Activated T-cell treated with anti-CD3 and anti-CD28 coated beads, Interleukin-2, amount 50 U/mL, for 1 hour (primary cell): Measurements from ENCODE around the gene KRT71.
"Not testable (repeated sequence)": the region's sequence is repeated elsewhere in the genome, so short reads cannot be mapped to it uniquely, and the experiment has no call there.

Experiments used
- DNase-seq: peaks from one replicate; pipeline ENCODE4 v3.0.0-alpha.2; 2020

KRT71 gene

DNA sequence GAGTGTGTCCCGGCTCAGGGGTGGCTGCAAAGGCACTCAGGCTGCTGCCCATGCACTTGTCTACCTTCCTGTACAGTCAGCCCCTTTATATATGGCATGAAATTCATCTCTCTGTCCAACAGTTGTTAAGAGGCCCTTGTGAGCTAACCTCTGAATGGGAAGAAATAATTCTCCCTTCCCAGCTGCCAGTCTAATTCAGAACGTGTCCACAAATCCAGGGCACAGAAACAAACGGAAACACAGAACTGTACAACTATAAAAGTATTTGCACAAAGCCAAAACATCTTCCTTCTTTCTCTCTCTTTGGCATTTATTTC is 33.6 kb downstream of the KRT71 start:
- DNase-seq = no peak

DNA sequence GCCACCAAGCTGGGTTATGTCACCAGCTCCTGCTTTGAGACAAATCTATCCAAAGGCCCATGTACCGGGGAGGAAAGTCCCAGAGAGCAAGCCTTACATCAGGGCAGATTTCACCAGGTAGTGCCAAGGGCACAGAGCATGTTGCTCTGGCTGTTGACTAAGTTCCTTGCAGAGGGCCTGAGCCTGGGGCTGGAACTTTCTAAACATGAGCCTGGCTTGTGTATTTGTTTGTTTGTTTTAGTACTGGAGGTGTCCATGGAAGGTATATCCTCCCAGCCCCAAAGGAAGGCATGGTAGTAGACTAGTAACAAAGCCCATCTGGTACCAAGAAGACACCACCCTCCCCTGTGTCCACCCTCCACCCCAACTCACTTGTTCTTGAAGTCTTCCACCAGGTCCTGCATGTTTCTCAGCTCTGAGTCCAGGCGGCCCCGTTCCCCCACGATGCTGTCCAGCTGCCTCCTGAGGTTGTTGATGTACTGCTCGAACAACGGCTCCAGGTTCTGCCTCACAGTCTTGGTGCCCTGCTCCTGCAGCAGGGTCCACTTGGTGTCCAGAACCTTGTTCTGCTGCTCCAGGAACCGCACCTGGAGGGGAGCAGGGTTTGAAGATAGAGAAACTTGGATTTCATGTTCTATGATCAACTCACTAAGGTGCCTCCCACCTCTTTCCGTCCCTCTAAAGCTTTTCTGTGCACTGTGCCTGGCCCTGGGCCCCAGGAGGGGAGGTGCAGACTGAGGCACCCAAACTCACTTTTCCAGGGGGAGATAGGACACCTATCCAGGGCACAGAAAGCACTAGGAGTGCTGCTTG is 34.2 kb downstream of the KRT71 start:
- no peak for DNase-seq

DNA sequence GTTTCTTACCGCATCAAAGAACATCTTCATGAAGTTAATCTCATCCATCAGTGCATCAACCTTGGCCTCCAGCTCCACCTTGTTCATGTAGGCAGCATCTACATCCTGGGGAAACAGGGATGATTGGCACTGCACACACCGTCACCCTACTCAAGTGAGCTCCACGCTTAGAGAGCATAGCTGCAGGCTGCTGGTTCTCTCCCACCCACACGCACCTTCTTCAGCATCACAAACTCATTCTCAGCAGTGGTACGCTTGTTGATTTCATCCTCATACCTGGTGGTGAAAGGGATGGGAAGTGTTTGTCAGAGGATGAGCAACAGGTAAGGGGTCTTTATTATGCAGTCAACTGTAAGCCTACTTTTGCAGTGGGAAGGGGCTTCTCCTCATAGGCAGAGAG is 35.1 kb downstream of the KRT71 start:
- DNase-seq = no peak

DNA sequence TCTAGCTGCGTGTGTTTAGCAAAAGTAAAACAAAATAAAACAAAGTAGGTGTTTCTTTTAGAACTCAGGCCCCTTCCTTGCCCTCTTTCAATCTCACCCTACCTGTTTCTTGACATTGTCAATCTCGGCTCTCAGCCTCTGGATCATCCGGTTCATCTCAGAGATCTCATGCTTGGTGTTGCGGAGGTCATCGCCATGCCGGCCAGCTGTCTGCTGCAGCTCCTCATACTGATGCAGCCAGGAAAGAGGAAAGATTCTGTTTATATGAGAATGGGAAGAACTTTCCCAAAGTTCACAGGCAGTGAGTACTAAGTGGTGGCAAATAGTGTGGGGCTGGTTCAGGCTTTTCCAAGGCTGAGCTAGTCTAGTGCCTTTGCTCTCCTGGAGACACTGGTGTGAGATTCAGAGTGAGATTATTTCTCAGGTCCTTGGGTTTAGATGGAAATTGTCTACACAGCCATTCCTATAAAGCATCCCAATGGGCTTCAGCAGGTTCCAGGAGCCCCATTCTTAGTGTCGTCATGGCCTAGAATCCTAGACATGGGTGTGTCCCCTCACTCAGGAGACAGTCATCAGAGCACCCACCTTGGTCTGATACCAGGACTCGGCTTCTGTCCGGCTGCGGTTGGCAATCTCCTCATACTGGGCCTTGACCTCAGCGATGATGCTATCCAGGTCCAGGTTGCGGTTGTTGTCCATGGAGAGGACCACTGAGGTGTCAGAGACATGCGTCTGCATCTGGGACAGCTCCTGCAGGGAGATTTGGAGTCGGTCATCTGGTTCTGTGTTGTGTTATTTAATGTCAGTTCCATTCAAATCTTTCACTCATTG is 35.7 kb downstream of the KRT71 start:
- no peak for DNase-seq

DNA sequence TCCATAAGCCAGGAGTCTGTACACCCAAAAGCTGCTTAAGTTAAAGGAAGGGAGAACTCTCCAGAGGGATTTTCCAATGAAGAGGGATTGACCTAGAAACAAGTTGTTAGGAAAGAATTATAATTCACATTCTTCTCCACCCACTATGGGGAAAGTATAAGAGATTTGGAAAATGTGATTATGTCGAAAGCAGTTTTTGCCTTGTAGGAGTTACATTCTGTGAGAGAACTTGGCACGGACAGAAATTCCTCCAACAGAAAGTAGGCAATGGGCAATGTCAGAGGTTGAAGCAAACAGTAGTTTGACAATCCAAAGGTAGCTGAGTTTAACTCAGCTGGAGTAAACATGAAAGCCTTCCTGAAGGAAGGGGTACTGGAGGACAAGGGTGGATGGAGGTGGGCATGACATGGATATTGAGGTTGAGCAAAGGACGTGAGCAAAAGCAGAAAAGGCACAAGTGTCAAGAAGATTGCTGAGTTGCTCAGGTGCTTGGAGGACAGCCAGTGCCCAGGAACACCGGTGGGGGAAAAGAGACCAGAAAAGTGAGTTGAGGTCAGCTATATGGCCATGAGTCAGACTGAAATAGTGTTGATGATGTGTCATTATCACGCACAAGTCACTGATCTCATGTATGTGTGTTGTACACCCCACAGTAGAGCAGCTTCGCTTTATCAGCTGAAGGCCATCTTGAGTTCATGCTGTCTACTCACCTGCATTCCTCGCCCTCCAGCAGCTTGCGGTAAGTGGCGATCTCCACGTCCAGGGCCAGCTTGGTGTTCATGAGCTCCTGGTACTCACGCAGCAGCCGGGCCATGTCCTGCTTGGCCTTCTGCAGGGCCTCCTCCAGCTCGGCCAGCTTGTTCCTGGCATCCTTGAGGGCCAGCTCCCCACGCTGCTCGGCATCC is 36.8 kb downstream of the KRT71 start:
- no peak for DNase-seq

DNA sequence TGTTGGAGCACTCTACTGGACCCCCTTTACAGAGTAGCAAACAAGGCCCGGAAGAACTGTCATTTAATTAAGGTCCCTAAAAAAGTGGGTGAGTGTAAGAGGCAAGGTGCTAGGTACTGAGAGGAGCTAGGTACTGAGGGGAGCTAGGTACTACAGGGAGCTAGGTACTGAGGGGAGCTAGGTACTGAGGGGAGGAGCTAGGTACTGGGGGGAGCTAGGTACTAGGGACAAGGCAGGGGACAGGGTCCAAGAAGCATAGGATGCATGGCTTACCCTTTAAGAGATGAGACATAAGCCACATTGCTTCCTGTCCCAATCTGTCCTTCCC is 37.7 kb downstream of the KRT71 start:
- DNase-seq = no peak

DNA sequence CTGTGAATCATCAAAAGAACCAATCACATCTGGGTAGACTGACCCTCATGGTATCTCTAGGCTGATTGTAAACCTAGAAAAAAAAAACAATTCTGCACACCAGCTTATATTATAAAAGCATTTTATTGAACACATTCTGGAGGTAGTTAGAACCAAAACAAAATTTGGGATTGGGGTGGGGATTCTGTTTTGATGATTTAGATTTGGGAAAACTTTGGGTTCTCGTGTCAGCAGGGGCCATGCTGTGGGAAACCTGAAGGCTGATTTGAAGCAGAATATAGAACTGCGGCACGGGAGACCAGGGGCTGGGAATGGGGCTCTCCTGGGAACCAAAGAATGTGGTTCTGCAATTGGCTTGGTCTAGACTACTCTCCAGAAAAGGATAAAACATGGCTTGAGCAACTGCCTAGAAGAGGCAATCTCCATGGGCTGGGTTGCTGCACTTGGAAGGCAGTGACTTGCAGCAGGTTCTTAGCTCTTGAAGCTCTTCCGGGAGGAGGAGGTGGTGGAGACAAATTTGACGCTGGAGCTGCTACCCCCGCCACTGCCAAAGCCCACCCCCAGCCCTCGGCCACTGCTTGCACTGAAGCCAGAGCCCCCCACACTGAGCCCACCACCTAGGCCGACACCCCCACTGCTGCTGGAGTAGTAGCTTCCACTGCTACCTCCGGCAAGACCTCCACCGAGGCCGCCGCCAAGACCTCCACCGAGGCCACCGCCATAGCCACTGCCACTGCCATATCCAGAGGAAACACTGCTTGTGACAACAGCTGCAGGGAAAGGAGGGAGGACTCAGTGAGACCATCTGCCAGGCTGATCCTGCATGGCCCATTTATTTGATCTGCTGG is 38.2 kb downstream of the KRT71 start:
- DNase-seq = no peak

DNA sequence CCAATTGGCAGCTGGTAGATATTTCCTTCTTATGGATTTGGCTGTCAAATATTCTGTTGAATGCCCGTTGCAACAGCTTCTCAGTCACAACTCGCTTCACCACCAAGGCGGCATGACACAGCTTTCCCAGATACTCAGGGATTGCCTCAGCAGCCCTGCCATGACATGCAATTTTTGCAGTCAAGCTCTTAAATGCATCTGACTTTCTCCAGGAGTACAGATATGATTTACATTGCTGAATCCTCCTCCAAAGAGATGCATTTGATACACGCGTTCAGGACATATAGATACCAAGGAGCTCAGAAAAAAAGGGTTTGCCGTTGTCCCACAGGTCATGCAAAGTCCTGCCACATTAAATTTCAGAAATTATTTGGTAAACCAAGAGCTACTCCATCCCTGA is 39.2 kb downstream of the KRT71 start:
- DNase-seq = no peak

DNA sequence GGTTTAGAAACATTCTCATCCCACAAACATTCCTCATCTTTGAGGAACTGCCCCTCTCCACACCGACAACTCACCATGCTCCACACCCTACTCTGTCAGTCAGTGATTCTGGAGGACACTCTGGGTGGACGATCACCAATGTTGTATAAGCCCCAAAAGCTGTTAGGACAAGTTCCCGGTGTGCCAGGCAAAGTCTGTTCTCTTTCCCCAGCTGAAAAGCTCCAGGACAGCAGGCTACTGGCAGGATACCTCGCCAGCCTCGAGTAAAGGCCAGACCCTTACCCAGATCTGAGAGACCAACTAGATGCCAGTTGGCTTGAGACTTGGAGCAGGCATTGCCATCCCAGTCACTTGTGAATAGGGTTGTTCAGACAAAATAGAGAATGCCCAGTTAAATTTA is 44.7 kb downstream of the KRT71 start:
- no peak for DNase-seq

DNA sequence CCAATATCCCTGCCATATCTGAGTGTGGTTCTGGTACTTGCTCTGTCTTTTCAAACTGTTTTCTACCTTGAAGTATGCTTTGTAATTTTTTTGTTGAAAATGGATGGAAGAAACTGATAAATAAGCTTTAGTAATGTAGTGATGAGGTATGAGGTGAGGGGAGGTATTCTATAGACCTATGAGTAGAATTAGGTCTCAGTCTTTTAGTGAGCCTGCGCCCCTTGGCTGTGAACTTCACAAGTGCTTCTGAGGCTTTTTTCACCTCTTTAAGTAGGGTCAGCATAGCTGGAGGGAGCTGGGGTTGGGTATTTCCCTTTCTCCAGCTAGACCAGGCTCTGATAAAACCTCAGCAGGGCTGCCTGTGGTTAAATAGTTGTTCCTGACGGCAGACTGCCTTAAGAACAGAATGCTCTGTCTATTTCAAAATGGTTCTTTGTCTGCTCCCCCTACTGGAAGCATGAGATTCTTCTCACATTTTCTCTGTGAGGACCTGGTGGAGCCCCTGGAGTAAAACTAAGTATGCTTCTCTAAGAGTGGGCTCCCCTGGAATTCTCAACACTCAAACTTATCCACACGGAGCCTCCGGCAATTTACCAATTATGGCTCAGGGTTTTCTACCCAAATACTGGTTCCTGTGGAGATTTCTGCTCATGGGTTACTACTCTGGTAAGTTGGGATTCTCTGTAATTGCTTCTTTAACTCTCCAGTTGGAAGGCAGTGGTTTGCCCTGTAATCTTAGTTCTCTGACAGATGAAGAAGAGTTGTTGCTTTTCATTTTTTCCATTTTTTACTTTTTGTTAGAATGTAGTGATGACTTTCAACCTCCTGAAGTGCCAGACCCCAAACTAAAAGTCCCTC is 45.9 kb downstream of the KRT71 start:
- DNase-seq = no peak

DNA sequence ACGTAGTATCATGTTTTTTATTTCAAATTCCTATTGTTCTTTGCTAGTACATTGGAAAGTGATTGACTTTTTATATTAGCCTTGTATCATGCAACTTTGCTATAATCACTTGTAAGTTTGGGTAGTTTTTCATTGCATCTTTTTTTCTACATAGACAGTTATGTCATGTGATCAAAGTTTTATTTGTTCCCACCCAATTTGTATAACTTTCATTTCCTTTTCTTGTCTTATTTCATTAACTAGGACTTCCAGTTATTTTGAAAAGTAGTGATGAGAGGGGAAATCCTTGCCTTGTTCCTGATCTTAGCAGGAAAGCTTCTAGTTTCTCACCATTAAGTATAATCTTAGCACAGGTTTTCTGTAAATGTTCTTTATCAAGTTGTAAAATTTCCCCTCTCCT is 50.1 kb downstream of the KRT71 start:
- DNase-seq = no peak

DNA sequence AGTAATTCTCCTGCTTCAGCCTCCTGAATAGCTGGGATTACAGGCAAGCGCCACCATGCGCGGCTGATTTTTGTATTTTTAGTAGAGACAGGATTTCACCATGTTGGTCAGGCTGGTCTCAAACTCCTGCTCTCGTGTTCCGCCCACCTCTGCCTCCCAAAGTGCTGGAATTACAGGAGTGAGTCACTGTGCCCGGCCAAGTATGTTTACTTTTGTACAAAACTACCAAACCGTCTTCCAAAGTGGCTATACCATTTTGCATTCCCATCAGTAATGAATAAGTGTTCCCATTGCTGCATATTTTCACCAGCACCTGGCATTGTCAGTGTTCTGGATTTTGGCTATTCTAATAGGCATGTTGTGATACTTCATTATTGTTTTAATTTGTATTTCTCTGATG is 51.5 kb downstream of the KRT71 start:
- no peak for DNase-seq

DNA sequence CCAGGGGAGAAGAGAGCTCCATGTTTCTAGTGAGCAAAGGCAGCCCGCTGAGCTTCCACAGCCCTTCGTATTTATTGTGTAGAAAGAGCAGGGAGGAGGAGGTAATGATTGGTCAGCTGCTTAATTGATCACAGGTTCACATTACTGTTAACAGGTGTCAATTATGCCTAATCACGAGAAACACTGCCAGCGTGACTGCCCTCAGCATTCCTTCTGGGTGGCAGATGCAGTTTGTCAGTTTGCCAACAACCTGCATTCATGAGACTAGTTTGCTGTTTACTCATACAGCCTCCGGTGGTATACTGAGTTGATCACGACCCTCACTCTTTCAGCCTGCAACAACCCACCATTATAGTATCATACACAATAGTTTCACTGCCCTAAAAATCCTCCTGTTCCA is 52.4 kb downstream of the KRT71 start:
- not testable (repeated sequence) for DNase-seq

DNA sequence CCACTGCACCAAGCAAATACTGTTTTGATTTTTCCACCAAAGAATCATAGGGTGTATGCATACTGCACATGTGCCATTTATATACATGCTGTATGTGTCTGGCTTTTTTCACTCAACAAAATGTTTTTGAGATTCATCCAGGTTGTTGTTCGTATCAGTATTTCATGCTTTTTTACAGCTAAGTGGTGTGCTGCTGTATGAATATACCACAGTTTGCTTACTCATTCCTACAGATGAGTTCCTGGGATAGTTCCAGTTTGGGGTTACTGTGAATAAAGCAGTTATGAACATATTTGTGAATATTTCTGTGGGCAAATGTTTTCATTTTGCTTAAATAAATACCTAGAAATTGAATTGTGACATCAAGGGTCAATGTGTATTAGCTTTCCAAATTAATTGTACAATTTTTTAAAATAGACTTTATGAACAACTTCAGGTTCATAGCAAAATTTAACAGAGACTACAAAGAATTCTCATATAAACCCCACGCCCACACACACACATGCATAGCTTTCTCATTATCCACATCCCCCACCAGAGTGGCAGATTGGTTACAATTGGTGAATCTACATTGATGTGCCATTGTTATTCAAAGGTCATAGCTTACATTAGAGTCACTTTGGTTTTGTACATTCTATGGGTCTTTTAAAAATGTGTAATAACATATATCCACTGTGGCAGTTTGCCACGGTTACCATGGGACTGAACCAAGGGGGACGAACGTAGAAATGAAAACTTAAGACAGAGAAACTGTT is 53.0 kb downstream of the KRT71 start:
- no peak for DNase-seq

DNA sequence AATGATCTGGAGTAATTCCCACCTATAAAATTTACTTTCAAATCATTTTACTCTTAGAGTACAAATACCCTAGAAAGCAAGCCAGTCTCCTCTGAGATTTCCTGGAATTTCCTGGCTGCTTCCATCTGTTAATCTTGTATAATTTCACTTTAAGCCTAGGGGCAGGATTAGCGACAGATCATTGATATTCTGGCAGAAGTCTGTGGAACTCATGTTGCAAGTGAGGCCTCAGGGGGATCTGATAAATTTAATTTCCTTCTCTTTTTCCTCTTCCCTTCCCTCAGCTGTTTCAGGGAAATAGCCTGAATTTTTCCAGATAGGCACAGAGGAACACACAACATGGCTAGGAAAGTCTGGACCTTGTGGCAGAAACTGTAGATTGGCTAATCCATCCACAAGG is 54.0 kb downstream of the KRT71 start:
- DNase-seq = no peak

DNA sequence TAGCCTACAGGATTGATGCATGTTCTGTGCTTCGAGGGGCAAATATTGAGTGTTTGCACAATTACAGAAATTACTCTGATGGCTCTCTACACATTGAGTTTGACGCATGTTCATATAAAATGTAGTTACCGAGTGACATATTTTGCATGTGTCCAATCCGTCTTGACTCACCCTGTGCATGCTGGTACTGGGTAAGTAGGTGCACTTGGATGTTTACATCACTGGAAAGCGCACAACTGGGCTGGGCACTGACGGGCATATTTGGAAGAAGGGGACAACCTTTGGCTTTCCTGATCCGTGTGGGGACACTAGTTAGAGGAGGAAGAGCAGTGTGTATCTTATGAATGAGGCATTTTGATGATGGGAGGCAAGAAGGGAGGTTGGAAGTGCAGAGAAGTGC is 55.0 kb downstream of the KRT71 start:
- no peak for DNase-seq

DNA sequence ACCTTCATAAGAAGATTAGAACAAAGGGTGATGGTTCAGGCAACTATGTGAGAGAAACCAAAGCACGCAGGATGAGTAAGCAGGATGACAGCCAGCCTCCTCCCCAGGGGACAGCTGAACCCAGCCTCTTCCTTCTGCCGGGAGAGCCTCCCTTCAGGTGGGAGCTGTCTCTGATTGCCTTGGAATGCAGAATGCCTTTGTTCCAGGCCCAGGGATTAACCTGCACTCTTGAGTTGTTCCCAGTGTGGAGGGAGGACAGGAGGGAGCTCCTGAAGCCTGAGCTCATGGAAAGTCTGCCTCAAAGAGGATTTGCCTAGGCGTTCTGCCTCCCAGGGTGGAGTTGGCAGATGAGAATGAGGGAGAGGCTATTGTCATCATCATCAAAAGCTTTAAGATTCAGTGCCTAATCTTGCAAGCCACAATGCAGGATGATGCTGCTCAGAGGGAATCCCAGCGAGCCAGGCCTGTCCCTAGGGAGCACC is 56.3 kb downstream of the KRT71 start:
- no peak for DNase-seq

DNA sequence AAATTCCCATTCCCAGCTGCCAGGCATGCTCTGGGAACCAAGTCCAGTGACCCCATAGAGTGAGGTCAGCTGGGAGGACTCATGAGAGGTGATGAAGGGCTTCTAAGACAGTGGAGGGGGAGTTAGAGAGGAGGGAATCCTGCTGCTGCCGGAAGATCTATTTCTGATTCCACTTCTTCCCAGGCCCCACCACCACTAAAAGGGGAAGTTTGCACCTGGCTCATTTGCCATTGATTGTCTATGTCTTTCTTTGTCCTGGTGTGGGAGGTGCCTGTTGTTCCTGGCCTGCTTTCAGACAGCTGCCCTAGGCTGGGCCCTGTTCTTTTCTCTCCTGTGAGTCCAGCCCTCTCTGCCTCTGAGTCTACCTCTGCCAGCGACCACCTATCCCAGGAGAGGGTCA is 56.9 kb downstream of the KRT71 start:
- no peak for DNase-seq

DNA sequence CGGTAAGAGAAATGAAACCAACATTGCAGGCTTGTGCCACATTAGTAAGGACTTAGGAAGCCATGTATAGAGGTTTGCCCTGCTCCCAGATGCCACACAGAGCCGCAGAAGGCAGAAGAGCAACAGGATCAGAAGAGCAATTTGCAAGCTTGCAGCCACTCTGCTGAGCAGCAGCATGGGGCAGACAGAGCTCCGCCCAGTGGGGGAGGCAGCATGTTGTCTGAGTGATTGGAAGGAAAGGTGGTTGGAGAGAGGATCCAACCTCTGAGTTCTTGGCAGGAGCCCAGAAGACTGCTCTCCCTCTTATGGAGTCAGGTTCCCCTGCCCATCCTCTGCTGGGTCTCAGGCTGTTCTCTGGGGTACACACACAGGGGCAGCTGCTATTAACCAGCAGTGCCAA is 57.6 kb downstream of the KRT71 start:
- no peak for DNase-seq

DNA sequence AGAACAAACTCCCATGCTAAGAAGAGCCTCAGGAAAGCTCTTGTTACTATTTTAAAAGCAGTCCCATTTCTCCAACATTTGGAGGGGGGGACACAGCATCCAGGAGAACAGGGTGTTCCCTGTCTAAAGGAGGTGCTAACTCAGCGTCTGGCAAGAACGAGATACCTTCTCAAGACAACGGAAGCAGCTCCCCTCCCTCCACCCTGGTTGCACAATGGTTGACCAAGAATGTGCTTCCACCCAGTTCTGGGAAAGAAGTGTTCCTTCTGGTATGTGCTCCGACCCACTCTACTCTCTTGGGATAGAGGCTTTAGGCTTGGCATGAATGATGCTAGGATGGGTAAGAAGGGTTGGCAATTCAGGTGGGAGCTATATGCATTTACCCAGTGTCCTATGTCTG is 58.4 kb downstream of the KRT71 start:
- DNase-seq = no peak

DNA sequence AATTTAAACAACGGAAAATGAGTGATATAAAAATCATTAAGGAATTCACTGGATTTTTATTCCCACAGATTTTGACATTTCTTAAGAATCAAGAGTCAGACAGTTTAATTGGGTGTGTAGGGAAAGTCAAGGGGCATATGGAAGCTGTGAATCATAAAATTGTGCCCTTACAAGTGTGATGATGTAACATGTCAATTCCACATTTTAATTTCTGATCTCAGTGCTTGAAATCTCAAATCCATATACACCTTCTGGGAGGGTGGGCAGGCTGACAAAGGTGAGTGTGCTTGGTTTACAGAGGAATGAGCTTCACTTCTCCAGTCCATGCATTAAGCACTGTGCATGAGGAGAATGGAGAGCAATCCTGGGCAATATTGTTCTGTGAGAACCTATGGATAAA is 58.8 kb downstream of the KRT71 start:
- DNase-seq = no peak
